GM13977 (cell line): Measurements from ENCODE around the gene ZNF536.

Experiments used
- DNase-seq: peaks from one replicate; pipeline ENCODE4 v3.0.0; 2012; ENCODE audit warnings: low spot score
- CTCF ChIP-seq: IDR thresholded peaks from 2 replicates; pipeline ENCODE4 v1.5.1; 2012; ENCODE audit warnings: mild to moderate bottlenecking, control low read depth; ENCODE audit not compliant: insufficient read depth; ENCODE audit errors: extremely low read depth, missing control alignments
- in situ Hi-C: fragments of 300-500 bp; cut with MboI; formaldehyde crosslinking; loops from one replicate; pipeline ENCODE4 v1.12.0; 2022; ENCODE audit warnings: low sequenced_read_pairs, low pct_unique_long_range_greater_than_20kb, mixed read lengths, inconsistent platforms; ENCODE audit not compliant: unreplicated experiment

Gene ZNF536

GRCh38 chr19:30539315-30539714, 167.1 kb downstream of the ZNF536 start:
- TF ChIP-seq CTCF: no peak
- in situ Hi-C loops: no loop called here
- no peak for DNase-seq

GRCh38 chr19:30539981-30540380, 167.8 kb downstream of the ZNF536 start:
- TF ChIP-seq CTCF: no peak
- no peak for DNase-seq
- in situ Hi-C loops: no loop called here

- TF ChIP-seq CTCF: no peak
- DNase-seq: no peak
- in situ Hi-C loops: no loop called here
Measured at GRCh38 chr19:30540761-30541160, 168.6 kb downstream of the ZNF536 start.

- no peak for DNase-seq
- TF ChIP-seq CTCF: no peak
- in situ Hi-C loops: no loop called here
Measured at GRCh38 chr19:30541575-30541974, 169.4 kb downstream of the ZNF536 start.

- DNase-seq: no peak
- in situ Hi-C loops: no loop called here
- TF ChIP-seq CTCF: no peak
Measured at GRCh38 chr19:30543243-30543945, 171.2 kb downstream of the ZNF536 start.

- in situ Hi-C loops: no loop called here
- no peak for TF ChIP-seq CTCF
- no peak for DNase-seq
Measured at GRCh38 chr19:30545752-30546151, 173.6 kb downstream of the ZNF536 start.
